Epithelial cell of umbilical artery (primary cell): Measurements from ENCODE around the gene SLC30A9. TPM values are rescaled to one million over a fixed set of nuclear protein-coding genes. Genes with fewer than 3 reads are reported as not detected.

Experiments
- total RNA-seq: library from RNA; depleted of rRNA; stranded (reverse); fragments of >200 nt; gene quantifications from 2 replicates; pipeline ENCODE4 v1.2.3, GENCODE V29; 2014

The SLC30A9 gene
- total RNA-seq: 70.8 and 81.0 TPM in 2 replicates

DNA sequence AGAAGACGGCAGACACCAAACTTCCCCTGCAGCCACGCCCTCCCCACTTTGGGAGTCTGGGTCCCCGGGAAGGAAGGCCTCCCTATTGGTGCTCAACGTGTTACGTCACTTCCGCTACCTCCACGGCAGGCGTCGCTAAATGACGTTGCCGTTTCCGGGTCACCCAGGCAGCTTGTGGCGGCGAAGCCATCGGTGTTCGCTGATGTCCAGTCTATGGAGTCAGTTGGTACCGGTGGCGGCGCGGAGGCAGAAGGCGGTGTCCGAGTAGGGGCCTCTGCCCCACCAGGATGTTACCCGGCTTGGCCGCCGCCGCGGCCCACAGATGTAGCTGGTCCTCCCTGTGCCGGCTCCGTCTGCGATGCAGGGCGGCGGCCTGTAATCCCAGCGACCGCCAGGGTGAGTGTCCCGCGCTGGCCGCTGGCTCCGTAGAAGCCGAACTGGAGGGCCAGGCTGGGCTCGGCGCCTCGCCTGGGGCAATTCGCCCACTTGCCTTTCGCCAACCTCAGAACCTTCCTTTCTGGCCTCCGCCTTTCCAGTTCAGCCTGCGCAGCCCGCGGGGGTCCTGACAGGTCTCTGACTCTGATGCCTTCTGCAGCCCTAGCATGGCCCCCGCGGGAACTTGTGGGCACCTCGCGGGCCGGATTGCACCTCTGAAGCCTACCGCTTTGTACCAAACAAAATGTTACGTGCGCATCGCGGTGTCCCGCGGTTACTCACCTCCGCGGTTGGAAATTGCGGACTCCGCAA lies at the start of gene SLC30A9:
Gene SLC30A9 (plus strand): TSS at position 166 of the 747 bp plus-strand sequence. CDS start 122 bp downstream, at position 288.

DNA sequence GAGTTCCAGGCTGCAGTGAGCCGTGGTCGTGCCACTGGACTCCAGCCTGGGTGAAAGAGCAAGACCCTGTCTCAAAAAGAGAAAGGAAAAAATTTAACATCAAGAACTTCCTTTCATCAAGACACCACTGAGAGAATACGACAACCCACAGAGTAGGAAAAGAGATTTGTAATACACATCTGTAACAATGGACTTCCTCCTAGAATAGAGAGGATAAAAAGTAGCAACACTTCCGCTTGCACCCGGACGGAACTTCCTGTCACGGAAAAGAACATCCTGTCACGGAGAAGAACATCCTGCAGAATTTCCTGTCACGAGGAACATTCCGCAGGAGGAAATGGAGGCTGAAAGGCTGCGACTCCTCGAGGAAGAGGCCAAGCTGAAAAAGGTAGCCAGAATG lies 8.9 kb upstream of the SLC30A9 start, which contains the start of gene DCAF4L1:
Gene DCAF4L1 (plus strand): TSS at position 301 of the 400 bp plus-strand sequence. CDS start 37 bp downstream, at position 338.

Other genes with a start within 250 kb of the SLC30A9 start
- gene PHOX2B, start 241.8 kb upstream of the SLC30A9 start, total RNA-seq: not detected in 2 replicates
- 53.3 and 54.3 TPM in 2 replicates for gene TMEM33, start 55.1 kb upstream of the SLC30A9 start, total RNA-seq
- gene DCAF4L1, start 8.8 kb upstream of the SLC30A9 start, total RNA-seq: under 0.01 and 0.15 TPM in 2 replicates
- gene BEND4, start 162.1 kb downstream of the SLC30A9 start, total RNA-seq: 2.3 and 2.7 TPM in 2 replicates